HuH-7 (cell line): ENCODE data around the gene PCTP.

Experiments
- DNase-seq: peaks from one replicate; pipeline ENCODE4 v3.0.0; 2011; ENCODE audit warnings: low spot score

The PCTP gene

DNA sequence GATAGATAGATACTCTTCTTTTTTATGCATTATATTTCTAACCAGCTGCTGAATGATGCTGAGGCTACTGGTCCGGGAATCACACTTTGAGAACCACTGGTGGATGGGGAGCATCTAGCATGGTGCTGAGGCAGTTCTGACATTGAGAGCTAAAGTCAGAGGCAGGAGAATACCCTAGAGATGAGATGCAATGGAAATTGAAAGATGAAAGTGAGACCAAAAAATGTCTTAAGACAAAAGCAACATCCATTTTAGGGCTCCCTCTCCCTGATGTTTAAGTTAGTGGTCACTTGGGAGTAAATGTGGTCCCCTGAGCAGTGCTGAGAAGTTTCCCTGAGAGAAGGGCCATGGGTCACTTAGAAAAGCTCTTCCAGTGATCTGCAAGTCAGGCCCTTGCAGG, 6.8 kb downstream of the PCTP start:
- no peak for DNase-seq

- DNase-seq = no peak
Measured at GRCh38 chr17:55758171-55758570, 7.3 kb downstream of the PCTP start.

DNA sequence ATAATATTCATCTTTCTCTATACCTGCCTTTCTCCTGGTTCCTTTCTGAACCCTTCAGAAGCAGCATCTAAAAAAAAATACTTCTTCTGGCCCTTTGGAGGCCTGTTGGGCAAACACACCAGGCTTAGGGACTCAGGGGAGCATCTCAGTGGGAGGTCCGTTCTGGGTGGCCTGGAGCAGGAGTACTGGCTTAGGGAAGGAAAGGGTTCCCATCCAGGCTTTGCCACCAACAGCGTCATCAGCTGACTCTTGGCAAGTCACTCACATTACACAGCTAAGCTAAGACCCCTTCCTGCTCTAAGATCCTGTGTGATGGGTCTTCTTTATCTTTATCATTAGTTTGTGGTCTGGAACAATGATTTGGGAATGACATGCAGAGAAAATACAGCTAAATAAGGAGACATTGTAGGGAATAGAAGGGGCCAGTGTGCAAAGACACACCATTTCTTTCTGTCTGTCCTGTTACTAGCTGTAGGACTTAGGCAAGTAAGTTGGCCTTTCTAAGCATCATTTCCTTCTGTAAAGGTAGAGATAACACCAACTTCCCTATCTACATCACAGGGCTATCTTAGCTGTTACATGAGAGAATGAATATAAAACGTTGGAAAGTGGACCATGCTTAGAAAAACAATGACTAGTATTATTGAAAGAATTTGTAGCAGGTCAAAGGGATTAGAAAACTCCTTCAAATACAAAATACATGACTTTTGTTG, 9.9 kb downstream of the PCTP start:
- no peak for DNase-seq

DNA sequence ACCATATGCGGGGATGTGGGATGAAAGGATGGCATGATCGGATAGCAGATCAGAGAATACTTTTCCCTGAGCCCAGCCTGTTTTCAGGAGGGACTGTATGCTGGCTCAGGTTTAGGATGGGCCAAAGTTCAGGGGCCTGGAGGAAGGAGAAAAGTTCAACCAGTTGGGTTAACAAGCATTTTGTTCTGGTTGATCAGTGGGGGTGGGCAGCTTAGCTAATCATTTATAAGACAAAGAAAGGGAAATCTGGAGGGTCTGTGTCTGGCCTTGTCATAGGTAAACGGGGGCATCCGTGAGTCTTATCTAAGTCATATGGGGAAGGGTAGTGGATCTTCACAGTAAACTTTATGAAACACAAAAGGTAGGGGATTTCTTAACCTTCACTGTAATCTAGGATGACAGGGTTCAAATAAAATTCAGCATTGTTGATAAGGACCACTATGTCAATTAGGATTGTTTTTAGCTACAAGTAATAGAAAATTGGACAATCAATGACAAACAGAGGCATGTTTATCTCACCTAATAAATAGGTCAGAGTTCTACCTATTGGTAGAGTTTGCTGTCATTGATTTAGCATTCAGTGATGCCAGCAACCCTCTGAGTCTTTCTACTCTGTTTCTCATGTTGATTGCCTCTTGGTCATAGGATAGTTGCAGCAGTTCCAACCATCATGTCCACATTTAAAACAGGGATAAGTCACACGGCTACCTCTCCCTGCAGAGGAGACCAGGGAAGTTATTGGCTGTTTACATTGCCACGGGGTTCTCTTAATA, 11.4 kb downstream of the PCTP start:
- no peak for DNase-seq

DNA sequence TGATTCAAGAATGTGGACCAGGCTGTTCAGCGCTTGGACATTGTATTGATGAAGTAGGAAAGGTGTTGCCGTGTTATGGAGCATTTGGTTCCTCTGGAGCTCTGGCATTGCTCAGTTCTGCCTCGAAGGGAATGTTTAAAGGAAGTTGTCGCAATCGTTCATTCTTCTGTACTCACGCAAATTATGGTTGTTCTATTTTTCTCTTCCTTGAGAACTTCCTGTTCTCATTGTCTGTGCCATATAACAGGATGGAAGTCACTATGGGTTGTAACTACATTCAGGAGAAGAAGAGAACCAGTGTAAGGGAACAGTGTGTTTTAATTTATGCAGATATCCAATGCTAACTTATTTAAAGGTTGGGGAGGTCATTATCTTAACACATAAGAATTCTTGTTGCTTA, 13.0 kb downstream of the PCTP start:
- DNase-seq = no peak

- no peak for DNase-seq
Measured at GRCh38 chr17:55764610-55765009, 13.8 kb downstream of the PCTP start.

DNA sequence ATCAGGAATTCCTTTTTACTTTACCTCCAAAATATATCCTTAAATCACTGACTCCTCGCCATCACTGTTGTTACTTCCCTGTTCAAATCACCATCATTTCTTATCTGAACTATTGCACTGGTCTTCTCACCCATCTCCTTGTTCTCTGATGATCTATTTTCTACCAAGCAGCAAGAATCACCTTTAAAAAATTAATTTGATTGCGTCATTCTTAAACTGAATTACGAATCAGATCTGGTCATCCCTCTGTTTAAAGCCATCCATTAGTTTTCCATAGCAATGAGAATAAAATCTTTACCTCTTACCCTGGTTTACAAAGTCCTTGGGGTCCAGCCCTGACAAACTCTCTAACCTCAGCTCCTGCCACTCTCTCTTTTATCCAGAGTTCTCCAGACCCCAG, 14.6 kb downstream of the PCTP start:
- no peak for DNase-seq

DNA sequence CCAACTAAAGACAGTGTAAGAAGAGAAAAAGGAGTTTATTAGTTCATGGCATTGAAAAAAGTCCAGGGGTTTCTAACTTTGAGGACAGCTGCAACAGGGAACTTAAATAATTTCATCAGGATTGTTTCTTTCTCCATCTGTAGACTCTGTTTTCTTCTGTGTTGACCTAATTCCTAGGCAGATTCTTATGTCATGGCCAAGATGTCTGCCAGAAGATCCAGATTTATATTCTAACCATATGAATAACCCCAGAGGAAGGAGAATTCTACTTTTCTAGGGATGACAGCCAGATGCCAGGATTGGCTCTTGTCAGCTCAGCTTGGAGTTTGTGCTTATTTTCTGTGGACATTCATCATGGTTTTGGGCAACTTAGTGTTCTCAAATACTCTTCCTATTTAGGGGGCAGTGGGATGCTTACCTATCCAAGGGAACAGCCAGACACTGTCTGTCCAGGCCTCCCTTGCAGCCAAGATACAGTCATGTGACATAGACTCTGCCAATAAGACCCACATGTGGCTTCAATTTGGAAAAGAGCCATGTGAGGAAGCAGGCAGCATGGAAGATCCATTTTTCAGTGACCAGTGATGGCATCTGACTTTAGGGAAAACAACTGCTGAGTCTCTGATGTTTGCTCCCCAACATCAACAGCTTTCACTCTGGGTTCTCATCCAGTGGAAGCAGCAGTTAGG, 18.2 kb downstream of the PCTP start:
- no peak for DNase-seq

GRCh38 chr17:55769625-55770000, 18.8 kb downstream of the PCTP start:
- DNase-seq = no peak

- DNase-seq = peak; percentile 39
Measured at GRCh38 chr17:55770196-55770870, 19.5 kb downstream of the PCTP start.

DNA sequence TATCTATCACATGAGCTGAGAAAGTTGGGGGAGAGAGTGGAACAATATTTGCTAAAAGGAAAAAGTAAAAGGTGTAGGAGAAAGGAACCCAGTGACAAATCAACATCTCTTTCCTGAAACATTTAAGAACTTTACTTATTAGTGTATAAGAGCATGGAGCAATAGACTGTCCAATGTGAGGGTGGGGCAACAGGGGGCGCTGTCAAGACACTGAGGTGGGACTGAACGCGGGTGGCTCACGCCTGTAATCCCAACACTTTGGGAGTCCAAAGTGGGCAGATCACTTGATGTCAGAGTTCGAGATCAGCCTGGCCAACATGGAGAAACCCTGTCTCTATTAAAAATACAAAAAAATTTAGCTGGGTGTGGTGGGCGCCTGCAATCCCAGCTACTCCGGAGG, 21.2 kb downstream of the PCTP start:
- no peak for DNase-seq

- DNase-seq = no peak
Measured at GRCh38 chr17:55773671-55774070, 22.8 kb downstream of the PCTP start.

GRCh38 chr17:55774846-55775271, 24.0 kb downstream of the PCTP start:
- DNase-seq = no peak

DNA sequence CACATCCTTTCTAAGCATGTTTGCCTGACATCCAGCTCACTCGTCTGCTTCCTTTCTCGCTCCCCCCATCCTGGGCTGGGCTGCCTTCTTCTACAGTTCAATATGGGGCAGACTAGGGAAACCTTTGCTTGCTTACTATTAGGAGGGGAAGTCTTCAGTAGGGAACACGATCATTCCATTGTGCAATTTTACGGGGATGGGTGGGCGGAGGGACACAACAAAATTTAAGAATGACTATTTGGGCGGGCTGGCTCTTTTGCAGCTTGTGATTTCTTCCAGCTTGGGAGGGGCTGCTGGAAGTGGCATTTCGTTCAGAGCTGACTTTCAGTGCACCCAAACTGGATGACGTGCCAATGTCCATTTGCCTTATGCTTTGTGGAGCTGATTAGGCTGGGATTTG, 25.4 kb downstream of the PCTP start:
- no peak for DNase-seq

DNA sequence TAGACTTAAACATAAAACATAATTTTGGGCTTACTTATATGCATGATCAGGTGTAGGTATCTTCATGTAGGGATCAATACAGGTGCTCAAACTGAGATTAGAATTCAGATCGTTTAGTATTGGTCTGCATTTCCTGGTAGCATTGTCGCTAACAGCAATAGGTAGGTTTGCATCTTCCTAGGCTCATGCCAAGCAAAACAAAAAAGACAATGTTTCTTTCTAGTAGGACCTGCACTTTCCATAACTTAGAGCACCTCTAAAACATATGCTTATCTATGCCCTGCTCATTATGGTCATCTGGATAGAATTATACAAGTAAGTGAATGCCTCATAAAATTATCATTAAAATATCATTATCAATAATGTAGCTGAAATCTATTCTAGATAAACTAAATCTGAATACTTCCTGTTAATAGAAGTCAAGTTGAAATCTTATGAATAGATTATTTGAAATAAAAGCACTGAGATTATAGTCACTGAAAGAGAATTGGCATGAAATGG, 26.7 kb downstream of the PCTP start:
- no peak for DNase-seq

- DNase-seq = no peak
Measured at GRCh38 chr17:55778389-55779118, 27.7 kb downstream of the PCTP start.

- DNase-seq = no peak
Measured at GRCh38 chr17:55783684-55784245, 32.9 kb downstream of the PCTP start.

GRCh38 chr17:55784666-55785065, 33.8 kb downstream of the PCTP start:
- no peak for DNase-seq

DNA sequence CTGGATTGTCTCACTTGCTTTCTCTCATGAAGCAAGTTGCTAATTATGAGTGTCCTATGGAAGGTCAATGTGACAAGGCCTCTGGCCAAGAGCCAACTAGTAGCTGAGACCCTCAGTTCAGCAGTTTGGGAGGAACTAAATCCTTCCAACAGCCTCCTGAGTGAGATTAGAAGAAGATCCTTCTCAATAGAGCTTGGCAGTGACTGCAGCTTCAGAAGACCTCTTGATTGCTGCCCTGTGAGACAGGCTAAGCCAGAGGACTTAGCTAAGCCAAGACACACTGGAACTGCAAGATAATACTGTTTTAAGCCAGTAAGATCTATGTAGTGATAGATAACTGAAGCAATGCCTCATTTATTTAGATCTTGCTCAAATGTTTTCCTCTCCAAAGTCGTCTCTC, 34.3 kb downstream of the PCTP start:
- DNase-seq = no peak

GRCh38 chr17:55793272-55793671, 42.4 kb downstream of the PCTP start:
- no peak for DNase-seq

- no peak for DNase-seq
Measured at GRCh38 chr17:55794725-55795482, 44.1 kb downstream of the PCTP start.
